ENCODE data around the gene NEBL.
A peak's percentile ranks its signal among the peaks of the same experiment; 100 is the strongest.
"Not testable (repeated sequence)": the region's sequence is repeated elsewhere in the genome, so short reads cannot be mapped to it uniquely, and the experiment has no call there.

The NEBL gene

GRCh38 chr10:20897146-20897825 lies at the start of gene NEBL:
NEBL (minus strand) TSS chr10:20897311; CDS start chr10:20897205, 106 bp downstream.
- no peak for DNase-seq

GRCh38 chr10:20945546-20946332 lies 48.6 kb upstream of the NEBL start:
- no peak for DNase-seq

GRCh38 chr10:20944789-20945502 lies 47.8 kb upstream of the NEBL start:
- no peak for DNase-seq

GRCh38 chr10:20939414-20939813 lies 42.3 kb upstream of the NEBL start:
- DNase-seq = not testable (repeated sequence)

GRCh38 chr10:20936396-20936795 lies 39.3 kb upstream of the NEBL start:
- no peak for DNase-seq

GRCh38 chr10:20935931-20936330 lies 38.8 kb upstream of the NEBL start:
- no peak for DNase-seq

GRCh38 chr10:20935301-20935700 lies 38.2 kb upstream of the NEBL start:
- no peak for DNase-seq

- no peak for DNase-seq
Measured at GRCh38 chr10:20933705-20934104, 36.6 kb upstream of the NEBL start.

GRCh38 chr10:20932606-20933126 lies 35.6 kb upstream of the NEBL start:
- DNase-seq = no peak

- DNase-seq = no peak
Measured at GRCh38 chr10:20931156-20931795, 34.2 kb upstream of the NEBL start.

GRCh38 chr10:20927456-20927855 lies 30.3 kb upstream of the NEBL start:
- no peak for DNase-seq

- DNase-seq = no peak
Measured at GRCh38 chr10:20922451-20922850, 25.3 kb upstream of the NEBL start.

- no peak for DNase-seq
Measured at GRCh38 chr10:20922033-20922432, 24.9 kb upstream of the NEBL start.

- DNase-seq = no peak
Measured at GRCh38 chr10:20920061-20920460, 22.9 kb upstream of the NEBL start.

- DNase-seq = no peak
Measured at GRCh38 chr10:20919481-20919880, 22.4 kb upstream of the NEBL start.

GRCh38 chr10:20916976-20917375 lies 19.9 kb upstream of the NEBL start:
- no peak for DNase-seq

GRCh38 chr10:20912969-20913368 lies 15.9 kb upstream of the NEBL start:
- DNase-seq = no peak

- no peak for DNase-seq
Measured at GRCh38 chr10:20911626-20912025, 14.5 kb upstream of the NEBL start.

GRCh38 chr10:20909801-20910200 lies 12.7 kb upstream of the NEBL start:
- DNase-seq = no peak

- no peak for DNase-seq
Measured at GRCh38 chr10:20908391-20908790, 11.3 kb upstream of the NEBL start.

GRCh38 chr10:20903635-20904390 lies 6.7 kb upstream of the NEBL start:
- DNase-seq = no peak

- DNase-seq = peak; percentile 40
Measured at GRCh38 chr10:20901110-20901509, 4.0 kb upstream of the NEBL start.
